ENCODE data around the gene ATXN1.

Gene ATXN1

DNA sequence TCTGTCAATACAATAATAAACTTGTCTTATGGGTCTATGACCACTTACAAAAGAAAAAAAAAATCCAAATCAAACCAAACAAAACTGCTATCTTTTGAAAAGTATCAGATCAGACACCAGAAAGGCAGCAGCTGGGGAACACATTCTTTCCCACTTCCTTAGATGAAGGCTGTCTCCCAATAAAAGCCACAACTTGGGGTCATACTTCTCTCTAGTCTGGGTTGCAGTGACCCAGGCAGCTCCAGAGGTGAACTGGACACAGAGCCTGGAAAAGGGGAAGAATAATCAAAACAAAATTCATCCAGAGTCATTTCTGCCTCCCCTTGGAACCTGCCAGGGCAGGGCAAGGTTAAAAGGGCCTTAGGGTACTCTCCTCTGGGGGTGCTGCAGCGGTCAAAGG is 19.1 kb downstream of the ATXN1 start:
- no peak for DNase-seq

DNA sequence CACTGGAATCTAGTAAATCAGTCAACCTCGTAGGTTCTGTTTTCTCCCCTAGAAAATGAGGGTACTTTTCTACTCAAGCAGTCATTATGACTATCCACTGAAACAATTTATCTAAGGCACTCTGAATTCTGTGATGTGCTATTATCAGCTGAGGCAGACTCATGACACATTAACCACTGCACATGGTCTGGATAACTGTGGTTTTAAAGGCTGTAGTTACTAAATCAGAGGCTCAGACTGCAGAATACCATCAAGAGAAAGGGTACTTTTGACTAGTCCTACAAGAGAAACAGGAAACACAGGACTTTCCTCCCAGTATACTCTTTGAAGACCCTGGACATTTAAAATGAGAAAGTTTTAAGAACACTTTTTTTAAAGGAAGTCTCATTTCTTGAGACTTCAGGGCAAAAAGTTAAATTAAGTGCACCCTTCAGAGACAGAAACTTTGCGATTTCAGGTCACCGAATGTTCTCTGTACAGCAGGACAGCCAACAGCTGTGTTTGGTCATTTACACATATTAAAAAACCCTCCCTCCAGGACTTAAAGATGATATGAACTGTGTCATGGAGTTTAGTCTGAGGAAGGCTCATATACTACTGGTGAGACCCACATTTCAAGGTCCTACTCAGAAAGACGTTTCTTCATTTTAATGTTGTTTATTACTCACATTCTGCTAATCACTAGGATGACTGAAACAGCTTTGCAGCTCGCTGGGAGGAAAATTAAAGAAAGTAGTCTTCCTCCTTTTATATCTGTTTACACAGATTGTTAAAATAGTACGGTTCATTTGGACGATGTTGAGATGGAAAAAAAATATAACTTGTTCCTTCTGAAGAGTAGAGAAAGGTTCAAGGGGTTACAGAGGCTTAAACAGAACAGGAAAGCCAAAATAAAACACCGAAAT is 19.9 kb downstream of the ATXN1 start:
- no peak for DNase-seq

DNA sequence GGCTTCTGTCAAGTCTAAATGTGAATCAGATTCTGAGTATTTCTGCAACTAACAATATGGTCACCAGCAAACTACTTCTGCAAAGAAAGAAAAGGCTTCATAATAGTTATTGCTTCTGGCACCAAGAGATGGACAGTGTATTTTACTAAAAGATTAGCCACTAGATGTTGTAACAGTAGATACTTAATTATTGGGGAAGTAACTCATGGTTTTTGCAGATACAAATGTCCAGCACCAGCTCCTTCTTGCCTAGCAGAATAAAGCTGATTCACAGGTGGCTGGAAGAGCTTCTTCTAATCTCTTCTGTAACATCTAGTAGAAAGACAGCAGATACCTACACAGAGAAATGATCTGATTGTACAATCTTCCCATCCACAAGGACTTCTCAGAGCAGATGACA is 21.2 kb downstream of the ATXN1 start:
- DNase-seq, result no peak

DNA sequence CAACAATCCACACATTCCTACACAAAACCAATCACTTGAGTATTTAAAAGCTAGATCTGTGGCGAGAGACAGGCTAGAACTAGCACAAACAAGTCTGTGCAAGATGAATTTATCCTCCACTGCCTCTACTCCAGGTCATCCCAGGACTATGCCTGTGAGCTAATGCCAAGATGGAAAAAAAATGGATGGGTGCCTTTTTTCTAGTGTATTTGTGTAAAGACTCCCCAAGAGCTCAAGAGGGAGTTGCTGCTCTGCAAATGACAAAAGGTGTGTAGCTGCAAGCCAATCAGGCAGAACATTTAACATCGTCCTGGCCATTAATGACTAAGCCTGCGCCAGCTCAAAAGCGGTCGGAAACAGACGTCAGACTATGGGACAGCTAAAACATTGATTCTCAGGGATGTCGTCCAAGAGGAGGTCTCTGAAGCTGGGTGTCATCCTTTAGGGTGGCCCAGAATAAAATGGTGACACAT is 21.9 kb downstream of the ATXN1 start:
- no peak for DNase-seq

DNA sequence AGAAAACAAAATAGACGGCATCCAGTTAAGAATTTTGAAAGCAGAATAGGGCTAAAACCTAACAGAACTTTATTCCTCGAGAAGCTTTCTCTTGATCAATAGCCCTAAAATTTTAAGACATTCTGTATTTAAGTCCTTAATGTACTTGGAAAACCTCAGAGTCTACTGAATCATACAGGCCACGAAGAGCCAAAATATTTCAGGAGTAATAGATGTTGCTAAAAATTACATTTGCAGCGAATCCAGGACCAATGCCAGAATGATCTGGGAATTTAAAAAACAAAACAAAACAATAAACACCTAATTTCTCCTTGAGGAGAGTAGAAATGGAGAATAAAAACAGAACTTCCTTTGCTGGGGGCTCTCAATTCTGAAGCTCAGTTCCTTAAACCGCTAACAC is 23.3 kb downstream of the ATXN1 start:
- DNase-seq, result no peak

DNA sequence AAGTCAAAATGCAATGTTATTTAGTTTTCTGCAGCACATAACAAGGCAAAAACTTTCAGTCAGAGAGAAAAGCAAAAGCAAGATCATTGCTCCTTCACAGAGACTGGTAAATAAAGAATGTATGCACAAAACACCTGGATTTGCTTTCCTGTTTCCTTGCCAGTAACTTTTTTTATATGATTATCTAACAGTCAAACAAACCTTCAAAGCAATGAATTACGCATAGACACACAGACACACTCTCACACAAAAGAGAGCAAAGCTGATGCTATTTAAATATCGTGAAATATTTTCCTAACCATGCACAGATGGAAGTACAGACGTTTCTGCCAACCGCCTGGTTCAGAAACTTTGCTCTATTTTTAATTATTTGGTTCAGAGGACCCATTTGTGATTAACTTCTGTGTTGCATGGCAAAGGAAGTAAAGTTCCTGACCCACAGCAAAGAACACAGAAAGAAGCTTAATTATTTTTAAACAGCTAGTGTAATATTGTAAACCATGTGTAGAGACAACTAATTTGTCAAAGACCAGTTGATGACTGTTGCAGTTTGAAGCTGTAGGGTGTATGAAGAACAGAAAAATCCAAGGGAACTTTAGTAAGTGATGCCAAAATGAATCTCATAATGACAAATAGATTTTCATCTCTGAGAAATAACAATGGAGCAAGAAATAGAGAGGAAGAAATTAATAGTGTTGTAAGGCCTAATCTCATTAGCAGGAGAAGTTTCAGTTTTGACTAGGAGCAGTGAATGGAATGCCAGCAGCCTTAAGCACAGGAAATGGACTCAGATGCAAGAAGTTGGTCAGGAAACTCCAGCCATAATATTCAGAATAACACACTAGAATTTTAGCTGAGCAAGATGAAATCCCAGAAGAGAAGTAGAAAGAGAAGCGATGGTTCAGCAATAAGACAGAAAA is 24.1 kb downstream of the ATXN1 start:
- DNase-seq, result no peak

DNA sequence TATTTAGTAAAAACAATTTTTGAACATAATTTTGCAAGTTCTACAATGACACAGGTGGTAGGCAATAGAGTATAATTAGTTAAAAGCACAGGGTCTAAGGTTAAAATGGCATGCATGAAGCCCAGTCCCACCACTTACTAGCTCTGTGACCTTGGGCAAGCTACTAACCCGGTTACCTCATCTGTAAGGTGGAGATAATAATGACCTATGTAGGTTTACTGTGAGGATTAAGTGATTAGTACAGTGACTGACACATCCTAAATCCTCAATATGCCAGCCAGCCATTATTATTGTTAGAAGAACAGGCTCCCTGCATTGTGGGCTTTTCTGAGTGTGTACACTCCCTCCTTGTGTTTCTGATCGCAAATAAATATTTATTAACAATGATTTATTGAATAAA is 26.2 kb downstream of the ATXN1 start:
- DNase-seq, result no peak

DNA sequence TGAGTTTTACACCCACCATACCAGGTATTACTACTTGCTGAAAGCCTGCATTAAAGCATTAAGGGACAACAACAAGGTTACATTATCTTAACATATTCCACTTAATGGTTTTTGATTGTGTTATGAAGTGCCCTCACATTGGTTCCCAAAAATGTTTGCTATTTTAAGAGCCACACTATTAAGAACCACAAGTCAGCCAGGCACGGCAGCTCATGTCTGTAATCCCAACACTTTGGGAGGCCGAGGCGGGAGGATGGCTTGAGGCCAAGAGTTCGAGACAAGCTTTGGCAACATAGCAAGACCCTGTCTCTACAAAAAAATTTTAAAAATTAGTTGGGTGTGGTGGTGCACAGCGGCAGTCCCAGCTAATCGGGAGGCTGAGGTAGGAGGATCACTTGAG is 28.2 kb downstream of the ATXN1 start:
- DNase-seq, result no peak

DNA sequence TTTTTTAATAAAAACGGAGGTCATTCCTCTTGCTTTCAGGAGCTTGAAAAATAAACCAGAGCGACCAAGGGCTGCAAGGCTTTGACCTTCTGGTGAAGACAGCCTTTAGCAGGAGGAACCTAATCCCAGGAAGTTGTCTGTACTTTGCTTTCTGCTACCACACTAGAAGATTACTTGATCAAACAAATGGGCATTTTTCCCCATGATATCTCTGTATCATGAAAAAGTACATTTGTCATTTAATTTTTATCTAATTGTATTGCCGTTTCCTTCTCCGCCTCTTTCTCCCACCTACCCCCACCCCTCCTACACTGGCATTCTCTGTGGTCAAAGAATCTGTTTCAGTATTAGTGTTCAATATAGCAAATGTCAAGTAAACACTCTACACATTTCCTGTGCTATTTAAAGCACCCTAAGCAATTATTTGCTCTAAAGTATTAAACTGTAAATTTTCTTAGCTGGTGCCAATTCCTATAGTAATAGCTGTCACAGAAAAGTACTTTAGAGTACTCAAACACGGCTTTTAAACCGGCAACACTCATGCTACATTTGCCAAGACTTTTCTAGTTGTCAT is 29.7 kb downstream of the ATXN1 start:
- DNase-seq, result no peak

DNA sequence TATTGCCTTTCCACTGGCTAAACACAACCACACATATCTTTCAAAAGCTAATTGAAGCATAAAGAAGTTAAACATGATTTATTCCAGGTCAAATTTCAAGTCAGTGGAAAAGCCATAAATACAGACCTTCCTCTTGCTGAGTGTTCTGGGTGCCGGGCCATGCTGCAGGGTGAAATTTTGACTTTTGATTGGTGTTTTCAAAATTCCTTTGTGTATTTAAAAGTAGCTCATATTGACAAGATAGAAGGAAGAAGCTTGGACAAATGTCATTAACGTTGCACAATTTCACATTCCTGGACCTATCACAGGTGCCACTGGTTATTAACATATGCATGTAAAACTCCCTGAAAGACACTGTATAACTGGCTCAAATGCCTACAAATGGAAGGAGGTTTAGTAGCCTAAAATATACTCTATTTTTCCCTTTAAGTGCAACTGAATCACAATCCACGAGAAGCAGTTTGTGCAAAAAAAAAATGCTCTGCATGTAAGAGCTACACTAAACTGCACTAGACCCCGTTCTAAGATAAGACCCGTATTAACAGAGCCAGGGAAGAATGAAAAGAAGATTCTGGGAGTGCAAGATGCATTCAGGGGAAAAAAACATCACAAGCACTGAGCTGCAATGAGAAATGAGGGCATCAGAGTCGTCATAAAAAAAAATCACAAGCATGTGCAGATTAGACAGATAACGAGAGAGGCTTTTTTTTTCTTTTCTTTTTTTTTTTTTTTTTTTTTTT is 30.4 kb downstream of the ATXN1 start:
- no peak for DNase-seq

DNA sequence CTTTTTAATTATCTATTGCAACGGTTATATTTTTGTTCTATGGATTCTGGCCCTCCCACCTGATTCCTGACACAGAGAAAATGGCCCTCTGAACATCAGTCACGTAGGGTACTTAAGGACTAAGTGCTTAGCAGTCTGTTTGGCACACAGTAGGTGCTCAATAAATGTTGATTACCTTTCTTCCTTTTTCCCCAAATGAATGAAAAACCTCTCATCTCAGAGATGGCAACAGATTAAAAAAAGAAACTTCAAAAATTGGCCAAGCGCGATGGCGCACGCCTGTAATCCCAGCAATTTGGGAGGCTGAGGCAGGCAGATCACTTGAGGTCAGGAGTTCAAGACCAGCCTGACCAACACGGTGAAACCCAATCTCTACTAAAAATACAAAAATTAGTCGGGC is 31.5 kb downstream of the ATXN1 start:
- DNase-seq, result no peak

DNA sequence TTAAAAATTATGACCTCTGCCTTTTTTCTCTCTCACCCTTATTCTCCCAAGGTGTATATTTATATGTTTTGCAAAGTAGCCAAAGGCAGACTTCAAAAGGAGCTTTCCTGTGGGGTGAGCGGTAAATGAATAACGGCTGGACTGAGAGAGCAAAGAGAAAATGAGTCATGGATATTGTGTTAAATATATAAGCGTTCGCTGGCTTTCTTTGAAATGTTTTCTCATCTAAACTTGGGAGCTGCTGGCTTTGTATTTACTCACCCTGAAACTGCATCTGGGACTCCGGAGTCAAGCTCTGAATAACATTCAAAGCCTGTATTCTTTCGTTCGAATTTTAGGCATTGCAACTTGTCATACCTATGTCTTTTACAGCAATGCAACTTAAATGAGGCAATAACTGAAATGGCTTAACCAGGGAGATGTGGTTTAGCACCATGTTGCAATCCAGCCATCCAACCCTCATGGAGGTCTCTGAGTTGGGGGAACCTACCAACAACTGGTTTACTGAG is 32.0 kb downstream of the ATXN1 start:
- no peak for DNase-seq

DNA sequence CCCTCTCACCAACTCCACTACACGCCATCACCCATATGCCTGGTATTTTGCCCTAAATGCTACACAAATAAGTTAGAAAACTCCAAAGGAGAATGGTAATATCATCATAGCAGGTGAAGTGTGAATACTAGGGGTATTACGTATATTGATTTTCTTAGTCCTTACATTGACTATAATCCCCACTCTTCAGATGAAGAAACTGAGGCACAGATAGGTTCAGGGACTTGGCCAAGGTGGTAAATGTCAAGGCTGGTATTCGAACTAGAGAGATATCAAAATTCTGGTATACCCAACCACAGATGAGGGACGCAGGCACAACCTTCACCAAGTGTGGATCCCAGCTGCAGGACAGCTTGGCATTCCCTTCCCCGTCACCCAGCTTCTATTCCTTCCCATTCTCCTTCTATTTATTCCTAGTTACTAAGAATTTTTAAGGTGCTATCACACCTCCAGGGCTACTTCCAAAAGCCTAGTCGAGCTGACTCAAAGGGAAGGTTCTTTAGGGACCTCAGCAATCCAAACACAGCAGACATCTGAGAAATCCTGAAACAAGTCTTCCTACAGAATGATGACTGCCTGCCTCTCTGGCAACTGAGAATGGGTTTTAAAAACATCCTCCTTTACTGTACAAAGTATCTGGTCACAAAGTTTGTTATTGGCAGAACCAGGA is 32.6 kb downstream of the ATXN1 start:
- DNase-seq, result no peak

DNA sequence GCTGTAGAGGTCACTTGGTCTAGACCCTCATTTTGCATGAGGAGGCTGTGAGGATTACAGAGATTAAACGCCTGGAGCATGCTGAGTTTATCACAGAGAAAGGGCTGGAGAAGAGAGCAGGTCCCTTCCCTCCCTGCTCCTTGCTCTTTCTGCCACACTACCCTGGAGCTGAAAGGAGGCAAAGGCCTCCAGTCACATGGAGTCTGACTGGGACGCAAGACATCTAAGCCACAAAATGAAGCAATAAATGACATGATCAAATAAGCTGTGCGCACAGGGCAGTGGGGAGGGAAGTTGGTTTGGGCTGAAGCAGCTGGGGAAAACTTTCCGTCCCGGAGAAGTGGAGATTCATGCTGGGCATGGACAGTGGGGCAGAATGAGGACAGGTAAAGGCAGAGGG is 33.3 kb downstream of the ATXN1 start:
- DNase-seq, result no peak

DNA sequence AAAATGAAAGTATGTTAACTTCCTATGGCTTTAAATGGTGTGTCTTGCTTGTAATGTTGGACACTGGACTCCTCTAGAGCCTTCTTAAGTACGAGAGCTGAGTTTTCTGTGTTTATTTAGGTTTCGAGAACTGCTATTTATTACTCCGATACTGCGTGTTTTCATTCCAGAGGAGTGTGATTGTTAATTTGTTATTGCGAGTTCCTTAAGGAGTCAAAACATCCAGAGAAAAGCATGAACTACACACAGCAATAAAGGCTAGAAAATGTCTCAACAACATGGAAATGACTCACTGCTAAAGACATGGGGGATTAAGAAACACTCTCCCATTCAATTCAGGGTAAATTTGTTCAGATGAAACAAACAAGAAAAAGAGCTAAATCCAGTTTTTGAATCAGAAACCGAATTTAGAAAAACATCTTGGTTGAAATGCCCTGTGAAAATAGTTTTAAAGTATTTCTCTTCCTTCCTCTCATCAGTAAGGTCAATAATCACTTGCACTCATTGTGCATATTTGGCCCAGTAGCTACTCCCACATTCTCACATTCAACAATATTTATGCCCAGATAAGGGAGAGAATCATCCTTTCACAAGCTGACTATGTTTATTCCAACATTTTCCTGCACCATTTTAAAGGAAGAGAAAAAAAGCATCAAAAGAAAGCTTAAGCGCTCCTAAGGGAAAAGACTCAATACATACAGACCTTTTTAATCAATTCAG is 36.0 kb downstream of the ATXN1 start:
- DNase-seq, result no peak

DNA sequence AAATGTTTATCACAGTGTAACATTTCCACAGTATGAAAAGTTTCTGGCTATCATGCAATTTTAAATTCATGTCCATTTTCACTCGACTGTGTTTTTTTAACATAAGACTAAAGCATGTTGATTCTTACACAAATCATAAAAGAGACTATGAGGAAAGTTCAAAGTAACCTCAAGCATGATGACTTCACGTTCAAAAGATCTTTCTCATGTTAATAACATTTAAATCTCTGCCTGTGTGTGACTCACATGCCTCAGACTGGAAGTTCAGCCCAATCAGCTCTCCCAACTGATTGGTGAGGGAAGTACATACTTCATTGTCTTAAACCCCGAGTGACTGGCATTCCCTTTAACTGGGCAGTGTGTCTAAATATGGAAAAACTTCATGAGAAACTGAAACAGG is 37.4 kb downstream of the ATXN1 start:
- no peak for DNase-seq

DNA sequence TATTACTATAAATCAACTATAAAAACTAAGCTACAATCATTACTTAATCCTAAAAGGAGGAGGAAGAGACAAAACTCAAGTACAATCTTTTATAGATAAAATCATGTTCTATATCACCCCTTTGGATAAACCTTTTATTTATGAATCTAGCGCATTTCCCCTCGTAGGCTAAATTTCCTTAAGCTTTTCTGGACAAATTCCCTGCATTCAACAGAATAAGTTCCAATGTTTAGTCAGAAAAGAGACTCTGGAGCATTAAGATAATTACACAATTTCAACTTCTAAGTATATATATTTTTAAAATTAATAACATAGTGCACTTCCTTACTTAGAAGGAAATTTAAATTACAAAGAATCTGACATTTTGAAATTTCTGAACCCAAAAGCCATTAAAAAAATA is 37.9 kb downstream of the ATXN1 start:
- no peak for DNase-seq

DNA sequence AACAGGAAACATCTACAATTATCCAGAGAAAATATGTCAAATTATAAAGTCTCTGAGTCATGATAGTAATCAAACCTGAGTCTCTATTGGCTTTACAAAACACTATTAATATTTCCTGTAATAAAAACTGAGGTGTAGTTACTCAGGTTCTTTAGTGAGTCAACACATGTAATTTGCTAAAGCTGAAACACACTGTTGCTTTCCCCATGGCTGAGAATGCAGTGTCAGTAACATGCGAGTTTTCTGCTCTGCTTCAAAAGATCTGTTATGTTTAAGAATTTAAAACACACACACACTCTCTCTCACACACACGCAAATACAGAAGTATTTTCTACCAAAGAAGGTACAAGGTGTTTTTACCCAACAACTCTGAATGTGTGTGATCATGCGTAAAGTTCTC is 38.6 kb downstream of the ATXN1 start:
- DNase-seq, result no peak

DNA sequence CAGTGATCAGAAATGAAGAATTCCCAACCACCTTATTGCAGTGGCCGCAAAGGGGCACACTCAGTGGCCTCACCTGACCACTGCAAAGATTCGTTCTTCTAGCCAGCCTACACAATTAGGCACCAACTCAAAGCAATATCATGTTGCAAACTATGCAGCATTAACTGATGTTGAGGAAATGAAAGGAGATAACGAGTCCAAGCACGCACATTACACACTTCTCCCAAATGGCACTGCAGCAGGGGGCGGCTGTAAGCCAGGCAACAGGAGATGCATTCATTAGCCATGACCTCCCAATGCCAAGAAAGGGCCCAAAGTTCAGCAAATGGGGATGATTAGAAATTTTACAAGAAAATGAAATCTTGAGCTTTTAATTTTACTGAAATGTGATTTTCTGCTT is 39.3 kb downstream of the ATXN1 start:
- no peak for DNase-seq

DNA sequence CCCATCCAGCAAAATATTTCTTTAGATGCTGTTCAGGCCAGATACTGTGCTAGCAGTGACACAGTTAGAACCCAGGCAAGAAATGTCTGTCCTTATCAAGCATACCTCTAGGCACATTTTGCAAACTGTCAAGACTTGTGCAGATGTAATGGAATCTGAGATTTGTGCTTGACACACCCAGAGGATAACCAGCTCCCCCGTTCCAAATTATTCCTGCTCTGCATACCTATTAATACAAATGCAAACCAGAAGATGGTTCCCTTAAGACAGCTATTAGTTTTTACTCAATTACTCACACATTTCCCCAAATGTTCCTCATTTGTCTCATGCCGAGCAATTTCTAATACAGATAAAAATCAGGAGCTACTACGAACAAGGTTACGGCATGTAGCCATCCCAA is 40.4 kb downstream of the ATXN1 start:
- DNase-seq, result no peak

DNA sequence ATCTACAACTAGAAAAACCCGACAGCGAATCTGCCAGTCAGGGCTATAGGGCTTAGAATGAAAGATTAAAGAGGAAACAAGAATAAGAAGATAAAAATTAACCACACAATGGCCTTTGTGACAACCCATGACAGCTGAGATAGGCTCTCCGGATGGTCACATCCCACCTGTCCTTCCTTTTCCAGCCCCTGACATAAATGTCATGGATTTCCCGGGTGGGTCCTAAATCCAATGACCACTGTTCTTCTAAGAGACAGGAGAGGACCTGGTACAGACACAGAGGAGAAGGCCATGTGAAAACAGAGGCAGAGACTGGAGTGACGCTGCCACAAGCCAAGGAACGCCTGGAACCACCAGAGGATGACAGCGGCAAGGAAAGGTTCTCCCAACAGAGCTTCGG is 41.8 kb downstream of the ATXN1 start:
- no peak for DNase-seq

All from GOT3 (cell line).